Suprapubic skin (tissue), 4 donors: ENCODE measurements around the gene FBXO7. TPM values are rescaled to one million over a fixed set of nuclear protein-coding genes. Genes with fewer than 3 reads are reported as not detected.

Experiments used
- DNase-seq, 2 donors: peaks; one replicate each; pipeline ENCODE4 v3.0.0-alpha.2; 2019; ENCODE audit warnings: low spot score in 2 of 2
- H3K27ac ChIP-seq: fragments of 200-600 bp; sonication (generic); one replicate; pipeline ENCODE4 v1.5.1; 2019
- H3K27me3 ChIP-seq: fragments of 200-600 bp; sonication (generic); one replicate; pipeline ENCODE4 v1.5.1; 2019
- H3K36me3 ChIP-seq: fragments of 200-600 bp; sonication (generic); one replicate; pipeline ENCODE4 v1.5.1; 2019
- H3K4me1 ChIP-seq: fragments of 200-600 bp; sonication (generic); one replicate; pipeline ENCODE4 v1.5.1; 2019
- H3K4me3 ChIP-seq: fragments of 200-600 bp; sonication (generic); one replicate; pipeline ENCODE4 v1.5.1; 2019; ENCODE audit warnings: mild to moderate bottlenecking
- H3K9me3 ChIP-seq: fragments of 200-600 bp; sonication (generic); one replicate; pipeline ENCODE4 v1.5.1; 2019
- CTCF ChIP-seq, 2 donors: fragments of 200-600 bp in 1 of 2; fragments of 450-650 bp in 1 of 2; sonication (generic) in 1 of 2; IDR thresholded peaks; one replicate each; pipeline ENCODE4 v1.5.1; 2016 to 2019; ENCODE audit warnings: antibody characterized with exemption in 2 of 2, mild to moderate bottlenecking in 1 of 2, moderate library complexity in 1 of 2
- EP300 ChIP-seq: sonication (generic); formaldehyde crosslinking; IDR thresholded peaks from one replicate; pipeline ENCODE4 v1.6.1; 2017; ENCODE audit warnings: antibody characterized with exemption
- POLR2A ChIP-seq, 2 donors: fragments of 450-650 bp; IDR thresholded peaks; one replicate each; pipeline ENCODE4 v1.6.1; 2017; ENCODE audit warnings: antibody characterized with exemption in 2 of 2, mild to moderate bottlenecking in 2 of 2, moderate library complexity in 2 of 2
- POLR2AphosphoS5 ChIP-seq, 3 donors: sonication (generic); formaldehyde crosslinking; IDR thresholded peaks; one replicate each; pipeline ENCODE4 v1.6.1; 2017; ENCODE audit warnings: antibody characterized with exemption in 3 of 3
- WGBS: methylation state at CpG from one replicate; pipeline ENCODE4 v1.1.5; 2018; 5-methylcytosine and 5-hydroxymethylcytosine counted together
- total RNA-seq, 4 donors: library from RNA; depleted of rRNA; stranded (reverse); fragments of >200 nt; gene quantifications; one replicate each; pipeline ENCODE4 v1.1.0, GENCODE V29; 2016

Gene FBXO7
- total RNA-seq, 4 donors from 2014 or later, result 59.8 to 87.9 (median 81.8) TPM

- Histone ChIP-seq H3K4me3 (no peak overlapping the region), H3K36me3 (peaks cover 83% of the 10 kb centered on the region), H3K9me3 (no peaks in the 10 kb centered on the region), H3K27ac (no peak overlapping the region), H3K27me3 (no peaks in the 10 kb centered on the region), H3K4me1 (no peaks in the 10 kb centered on the region)
- WGBS, result 91% methylated on average over 6 of the region's 6 CpGs
- DNase-seq, result no peak
- TF ChIP-seq POLR2A (IDR thresholded peaks at IDR 0.05) (no peak), EP300 (no peak), POLR2AphosphoS5 (IDR thresholded peaks at IDR 0.05) (no peak), CTCF (IDR thresholded peaks at IDR 0.05) (no peak)
Measured at GRCh38 chr22:32490279-32490678, 15.7 kb downstream of the FBXO7 start.

- Histone ChIP-seq H3K4me1 (no peaks in the 10 kb centered on the region), H3K4me3 (no peak overlapping the region), H3K36me3 (peaks cover 84% of the 10 kb centered on the region), H3K27ac (no peak overlapping the region), H3K27me3 (no peaks in the 10 kb centered on the region), H3K9me3 (no peaks in the 10 kb centered on the region)
- WGBS, result 87% methylated on average over 2 of the region's 2 CpGs
- DNase-seq, result no peak
- TF ChIP-seq POLR2A (IDR thresholded peaks at IDR 0.05) (no peak), CTCF (IDR thresholded peaks at IDR 0.05) (no peak)
Measured at GRCh38 chr22:32492111-32492510, 17.5 kb downstream of the FBXO7 start.

GRCh38 chr22:32493551-32493950, 18.9 kb downstream of the FBXO7 start:
- H3K27me3 ChIP-seq, result no peaks in the 10 kb centered on the region
- DNase-seq, result no peak
- H3K4me3 ChIP-seq, result no peak overlapping the region
- TF ChIP-seq POLR2AphosphoS5 (IDR thresholded peaks at IDR 0.05) (no peak), POLR2A (IDR thresholded peaks at IDR 0.05) (no peak), CTCF (IDR thresholded peaks at IDR 0.05) (no peak), EP300 (no peak)
- no peak overlapping the region for H3K27ac ChIP-seq
- WGBS, result 48% methylated on average over 2 of the region's 2 CpGs
- H3K9me3 ChIP-seq, result no peaks in the 10 kb centered on the region
- no peaks in the 10 kb centered on the region for H3K4me1 ChIP-seq
- H3K36me3 ChIP-seq, result peaks cover 91% of the 10 kb centered on the region

- H3K4me1 ChIP-seq, result no peaks in the 10 kb centered on the region
- H3K4me3 ChIP-seq, result no peak overlapping the region
- TF ChIP-seq POLR2AphosphoS5 (IDR thresholded peaks at IDR 0.05), result no peak
- no peak for TF ChIP-seq POLR2A (IDR thresholded peaks at IDR 0.05)
- no peak for TF ChIP-seq EP300
- no peak for TF ChIP-seq CTCF (IDR thresholded peaks at IDR 0.05)
- no peaks in the 10 kb centered on the region for H3K27me3 ChIP-seq
- H3K36me3 ChIP-seq, result peaks cover 82% of the 10 kb centered on the region
- no peaks in the 10 kb centered on the region for H3K9me3 ChIP-seq
- 93% methylated on average over 4 of the region's 4 CpGs for WGBS
- H3K27ac ChIP-seq, result no peak overlapping the region
- no peak for DNase-seq
Measured at GRCh38 chr22:32494971-32495370, 20.4 kb downstream of the FBXO7 start.

GRCh38 chr22:32499666-32500065, 25.1 kb downstream of the FBXO7 start:
- Histone ChIP-seq H3K36me3 (peaks cover 44% of the 10 kb centered on the region), H3K27me3 (no peaks in the 10 kb centered on the region), H3K9me3 (no peaks in the 10 kb centered on the region), H3K4me1 (peaks cover 7% of the 10 kb centered on the region), H3K27ac (no peak overlapping the region), H3K4me3 (no peak overlapping the region)
- DNase-seq, result no peak
- 74% methylated on average over 3 of the region's 3 CpGs for WGBS
- TF ChIP-seq POLR2AphosphoS5 (IDR thresholded peaks at IDR 0.05), result no peak
